WERI-Rb-1 (cell line): ENCODE measurements around the gene EMC6.

Experiments
- DNase-seq: peaks from one replicate; pipeline ENCODE4 v3.0.0-alpha.2; 2020
- H3K27ac ChIP-seq: fragments of 250-450 bp; sonication (Bioruptor Pico); 2 replicates; pipeline ENCODE4 v1.5.1; 2020; ENCODE audit warnings: mild to moderate bottlenecking, moderate library complexity
- H3K27me3 ChIP-seq: fragments of 250-450 bp; sonication (Bioruptor Pico); 2 replicates; pipeline ENCODE4 v1.5.1; 2021; ENCODE audit warnings: mild to moderate bottlenecking, low read depth, moderate library complexity; ENCODE audit not compliant: insufficient read depth, severe bottlenecking
- H3K36me3 ChIP-seq: fragments of 250-450 bp; sonication (Bioruptor Pico); 2 replicates; pipeline ENCODE4 v1.5.1; 2020; ENCODE audit warnings: mild to moderate bottlenecking, moderate library complexity
- H3K4me3 ChIP-seq: 2 replicates; pipeline ENCODE4 v1.5.1; 2011; ENCODE audit warnings: low read depth, mild to moderate bottlenecking, control low read depth, low read length
- H3K9me3 ChIP-seq: fragments of 250-450 bp; sonication (Bioruptor Pico); 2 replicates; pipeline ENCODE4 v1.5.1; 2021; ENCODE audit warnings: mild to moderate bottlenecking, moderate library complexity; ENCODE audit not compliant: severe bottlenecking
- TF ChIP-seq, protein P1 (sequence below): IDR thresholded peaks from 2 replicates; pipeline ENCODE4 v1.5.1; 2011; ENCODE audit warnings: low read depth, mild to moderate bottlenecking, control low read depth, inconsistent platforms, low read length

Gene EMC6

DNA sequence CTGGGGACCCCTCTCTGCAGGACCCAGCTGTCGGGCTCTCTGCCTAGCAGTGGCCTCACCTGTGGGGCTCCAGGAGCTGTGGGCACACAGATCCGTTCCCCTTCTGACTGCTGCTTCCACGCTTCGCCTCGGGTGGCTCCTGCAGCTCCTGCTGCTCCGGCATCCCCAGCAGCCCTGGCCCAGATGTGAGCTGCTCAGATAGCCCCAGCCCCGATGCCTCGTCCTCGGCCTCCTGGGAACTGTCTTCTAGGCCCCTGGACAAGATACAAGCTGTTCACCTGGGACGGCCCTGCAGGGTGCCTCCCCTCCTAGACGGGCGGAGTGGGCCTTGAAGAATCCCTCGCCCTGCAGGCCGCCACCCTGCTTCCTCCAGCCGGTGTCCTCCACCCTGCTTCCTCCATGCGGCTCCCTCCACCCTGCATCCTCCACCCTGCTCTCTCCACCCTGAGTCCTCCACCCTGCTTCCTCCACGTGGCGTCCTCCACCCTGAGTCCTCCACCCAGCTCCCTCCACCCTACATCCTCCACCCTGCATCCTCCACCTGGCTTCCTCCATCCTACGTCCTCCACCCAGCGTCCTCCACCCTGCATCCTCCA, 11.0 kb downstream of the EMC6 start:
- no peak for DNase-seq
- Histone ChIP-seq H3K4me3 (no peak overlapping the region), H3K27ac (no peak overlapping the region), H3K27me3 (no peaks in the 10 kb centered on the region), H3K36me3 (no peaks in the 10 kb centered on the region), H3K9me3 (no peaks in the 10 kb centered on the region)
- TF ChIP-seq, protein P1, sequence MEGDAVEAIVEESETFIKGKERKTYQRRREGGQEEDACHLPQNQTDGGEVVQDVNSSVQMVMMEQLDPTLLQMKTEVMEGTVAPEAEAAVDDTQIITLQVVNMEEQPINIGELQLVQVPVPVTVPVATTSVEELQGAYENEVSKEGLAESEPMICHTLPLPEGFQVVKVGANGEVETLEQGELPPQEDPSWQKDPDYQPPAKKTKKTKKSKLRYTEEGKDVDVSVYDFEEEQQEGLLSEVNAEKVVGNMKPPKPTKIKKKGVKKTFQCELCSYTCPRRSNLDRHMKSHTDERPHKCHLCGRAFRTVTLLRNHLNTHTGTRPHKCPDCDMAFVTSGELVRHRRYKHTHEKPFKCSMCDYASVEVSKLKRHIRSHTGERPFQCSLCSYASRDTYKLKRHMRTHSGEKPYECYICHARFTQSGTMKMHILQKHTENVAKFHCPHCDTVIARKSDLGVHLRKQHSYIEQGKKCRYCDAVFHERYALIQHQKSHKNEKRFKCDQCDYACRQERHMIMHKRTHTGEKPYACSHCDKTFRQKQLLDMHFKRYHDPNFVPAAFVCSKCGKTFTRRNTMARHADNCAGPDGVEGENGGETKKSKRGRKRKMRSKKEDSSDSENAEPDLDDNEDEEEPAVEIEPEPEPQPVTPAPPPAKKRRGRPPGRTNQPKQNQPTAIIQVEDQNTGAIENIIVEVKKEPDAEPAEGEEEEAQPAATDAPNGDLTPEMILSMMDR, result no peak

DNA sequence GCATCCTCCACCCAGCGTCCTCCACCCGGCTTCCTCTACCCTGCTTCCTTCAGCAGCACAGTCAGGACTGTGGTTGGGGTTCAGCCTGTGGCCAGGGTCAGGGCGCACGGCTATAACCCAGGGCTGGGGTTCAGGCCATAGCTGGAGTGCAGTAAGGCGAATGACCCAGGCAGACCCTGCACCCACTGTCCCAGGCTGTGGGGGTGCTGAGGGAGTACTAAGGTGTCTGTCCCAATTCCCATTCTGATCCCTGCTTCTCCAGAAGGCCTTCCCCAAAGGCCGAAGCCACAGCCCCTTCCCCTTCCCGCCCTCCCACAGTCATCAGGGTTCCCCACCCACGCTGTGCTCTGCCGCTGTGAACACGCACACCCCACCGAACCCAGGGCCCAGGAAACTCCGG, 12.4 kb downstream of the EMC6 start:
- TF ChIP-seq, protein P1, result no peak
- H3K27ac ChIP-seq, result no peak overlapping the region
- no peaks in the 10 kb centered on the region for H3K9me3 ChIP-seq
- H3K36me3 ChIP-seq, result no peaks in the 10 kb centered on the region
- DNase-seq, result no peak
- H3K27me3 ChIP-seq, result no peaks in the 10 kb centered on the region
- no peak overlapping the region for H3K4me3 ChIP-seq

DNA sequence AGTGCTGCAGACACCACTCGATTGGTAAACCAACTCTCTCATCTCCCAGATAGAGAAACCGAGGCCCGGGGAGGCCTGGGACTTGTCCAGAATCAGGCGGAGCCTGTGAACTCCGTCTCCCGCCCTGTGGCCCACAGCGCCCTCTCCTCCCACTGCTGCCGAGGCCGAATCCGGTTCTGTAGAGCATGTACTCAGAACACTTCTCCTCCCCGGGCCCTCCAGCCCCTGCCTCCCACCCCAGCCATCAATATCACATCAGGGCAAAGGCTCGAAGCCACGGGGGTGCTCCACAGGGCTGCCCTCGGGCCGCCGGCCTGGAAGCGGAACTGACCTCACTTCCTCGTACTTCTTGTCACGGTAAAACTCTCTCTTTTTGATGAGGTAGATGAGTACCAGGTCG, 13.0 kb downstream of the EMC6 start:
- no peak for DNase-seq
- H3K4me3 ChIP-seq, result no peak overlapping the region
- H3K27me3 ChIP-seq, result no peaks in the 10 kb centered on the region
- no peak overlapping the region for H3K27ac ChIP-seq
- H3K36me3 ChIP-seq, result no peaks in the 10 kb centered on the region
- TF ChIP-seq, protein P1, result no peak
- H3K9me3 ChIP-seq, result no peaks in the 10 kb centered on the region

DNA sequence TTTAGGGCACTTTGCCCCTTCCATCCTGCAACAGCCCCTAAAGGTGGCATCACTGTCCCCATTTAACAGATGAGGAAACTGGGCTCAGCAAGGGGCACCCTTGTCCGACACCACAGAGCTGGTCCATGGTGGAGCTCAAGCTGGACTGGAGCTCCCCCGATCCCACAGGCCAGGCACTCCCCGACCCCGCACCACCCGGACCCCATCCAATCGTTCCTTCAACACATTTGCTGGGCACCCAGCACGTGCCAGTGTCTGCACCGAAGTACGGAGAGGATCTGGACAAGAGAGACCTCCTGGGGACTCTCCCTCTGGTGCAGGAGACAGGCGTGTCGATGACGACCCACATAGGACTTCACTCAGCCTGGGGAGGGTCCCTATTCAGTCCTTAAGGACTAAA, 13.4 kb downstream of the EMC6 start:
- no peak for DNase-seq
- Histone ChIP-seq H3K27me3 (no peaks in the 10 kb centered on the region), H3K36me3 (no peaks in the 10 kb centered on the region), H3K9me3 (no peaks in the 10 kb centered on the region), H3K27ac (no peak overlapping the region), H3K4me3 (no peak overlapping the region)
- TF ChIP-seq, protein P1, result no peak

DNA sequence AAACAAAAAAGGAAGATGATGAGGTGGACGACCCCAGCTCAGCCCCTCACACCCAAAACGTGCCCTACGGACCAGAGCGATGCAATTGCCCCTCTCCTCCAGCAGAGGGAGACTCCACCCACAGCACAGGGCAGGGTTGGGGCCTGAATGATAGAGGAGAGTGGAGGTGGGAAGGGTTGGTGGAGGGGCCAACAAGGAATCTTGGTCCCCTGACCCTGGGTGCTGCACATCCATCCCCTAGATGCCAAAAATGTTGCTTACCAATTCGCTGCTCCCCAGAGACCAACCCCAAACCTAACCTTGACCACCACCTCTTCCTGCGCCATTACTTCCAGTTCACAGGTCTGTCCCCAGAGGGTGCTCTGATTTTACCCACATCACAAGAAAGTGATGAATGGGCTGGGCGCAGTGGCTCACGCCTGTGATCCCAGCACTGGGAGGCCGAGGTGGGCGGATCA, 14.5 kb downstream of the EMC6 start:
- TF ChIP-seq, protein P1, result peak; percentile 98
- Histone ChIP-seq H3K4me3 (no peak overlapping the region), H3K36me3 (no peaks in the 10 kb centered on the region), H3K9me3 (no peaks in the 10 kb centered on the region), H3K27me3 (no peaks in the 10 kb centered on the region), H3K27ac (no peak overlapping the region)
- DNase-seq, result peak; percentile 44

DNA sequence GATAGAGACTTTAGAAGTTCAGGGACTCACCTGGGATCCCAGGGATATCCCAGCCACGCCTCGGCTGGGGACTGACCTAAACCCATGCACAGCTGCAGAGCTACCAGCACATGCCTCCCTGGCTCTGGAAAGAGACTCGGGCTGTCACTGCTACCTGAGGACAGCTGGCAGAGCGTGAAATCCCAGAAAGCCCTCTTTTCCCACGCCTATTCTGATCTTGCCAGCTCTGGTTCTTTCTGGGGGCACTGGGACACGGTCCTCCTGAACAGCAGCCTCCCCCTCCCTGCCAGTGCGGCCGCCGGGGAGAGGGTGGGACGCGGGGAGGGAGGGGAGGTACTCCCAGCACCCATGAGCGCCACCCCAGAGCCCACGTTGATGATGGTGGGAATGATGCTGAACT, 16.6 kb downstream of the EMC6 start:
- Histone ChIP-seq H3K27me3 (no peaks in the 10 kb centered on the region), H3K9me3 (no peaks in the 10 kb centered on the region), H3K36me3 (no peaks in the 10 kb centered on the region), H3K4me3 (no peak overlapping the region), H3K27ac (no peak overlapping the region)
- no peak for DNase-seq
- TF ChIP-seq, protein P1, result no peak
